ENCODE measurements around the gene SPP1.

GRCh38 chr4:88010966-88011365 is 35.5 kb downstream of the SPP1 start:
- TF ChIP-seq CTCF (IDR thresholded peaks at IDR 0.05; ENCODE audit: borderline replicate concordance, extremely low read depth, low read length, poor library complexity, severe bottlenecking) (no peak), EZH2 (IDR thresholded peaks at IDR 0.05; ENCODE audit: borderline replicate concordance, low read depth, low read length, severe bottlenecking) (no peak)
